Astrocyte (in vitro differentiated cells and primary cell): ENCODE results near the gene RAB39B.

Experiments
- CTCF ChIP-seq: IDR thresholded peaks from 2 replicates; pipeline ENCODE4 v1.5.1; 2011; ENCODE audit warnings: low read depth, mild to moderate bottlenecking, inconsistent platforms, low read length, moderate library complexity; ENCODE audit not compliant: insufficient read depth
- EZH2 ChIP-seq: IDR thresholded peaks from 2 replicates; pipeline ENCODE4 v1.6.1; 2012; ENCODE audit warnings: mild to moderate bottlenecking, low read length, inconsistent platforms; ENCODE audit not compliant: insufficient read depth

DNA sequence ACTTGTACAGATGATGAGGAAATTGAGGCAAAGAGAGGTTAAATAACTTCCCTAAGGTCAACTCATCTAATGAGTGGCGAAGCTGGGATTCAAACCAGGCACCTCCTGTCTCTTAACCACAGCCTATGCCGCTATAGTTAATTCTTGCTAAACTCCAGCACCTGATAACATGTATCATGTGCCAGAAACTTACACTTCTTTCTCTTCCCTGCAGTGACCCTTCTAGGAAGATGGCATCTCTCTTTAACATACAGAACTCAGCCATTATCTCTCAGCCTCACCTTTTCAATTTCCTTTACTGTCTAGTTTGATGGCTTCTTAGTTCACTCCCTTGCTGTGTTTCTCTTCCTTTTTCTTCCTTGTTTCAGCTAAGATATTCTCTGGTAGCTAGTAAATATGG lies 45.5 kb downstream of the RAB39B start:
- no peak for TF ChIP-seq CTCF
- no peak for TF ChIP-seq EZH2
